IMR-90 (cell line): Measurements from ENCODE around the gene AFAP1L2. TPM values are rescaled to one million over a fixed set of nuclear protein-coding genes. Genes with fewer than 3 reads are reported as not detected.

ENCODE experiments used
- ATAC-seq: fragments of 200-7000 bp; cut with Tn5 transposase; 2 replicates; pipeline ENCODE4 v1.9.1; 2020; ENCODE audit warnings: low read depth, mild to moderate bottlenecking, moderate library complexity
- BruUV-seq: library from RNA; stranded (reverse); fragments of 400-500 nt; replicated peaks from 2 replicates; lab custom pipeline; 2021; lab: Mats Ljungman, UMichigan
- CTCF ChIA-PET: fragments of 300-600 bp; formaldehyde crosslinking; extraction: SDS; loops from one replicate; lab custom pipeline; 2021; ENCODE audit warnings: antibody characterized with exemption; lab: Yijun Ruan, JAX
- POLR2A ChIA-PET: fragments of 300-600 bp; sonication (Branson Sonifier 250); formaldehyde crosslinking; loops from one replicate; lab custom pipeline; 2022; ENCODE audit warnings: antibody characterized with exemption; ENCODE audit not compliant: unreplicated experiment; lab: Charles Lee
- DNase-seq: peaks from one replicate; pipeline ENCODE4 v3.0.0; 2013
- H2AFZ ChIP-seq: replicated peaks from 2 replicates; pipeline ENCODE3; 2013; ENCODE audit warnings: low read length, mild to moderate bottlenecking; ENCODE audit not compliant: poor library complexity
- H2AK5ac ChIP-seq: 2 replicates; pipeline ENCODE4 v1.6.1; 2013; ENCODE audit warnings: low read depth, low read length, inconsistent platforms
- H2AK9ac ChIP-seq: replicated peaks from 2 replicates; pipeline ENCODE3; 2013; ENCODE audit warnings: mild to moderate bottlenecking, low read depth, low read length, moderate library complexity; ENCODE audit not compliant: poor library complexity
- H2BK120ac ChIP-seq: 2 replicates; pipeline ENCODE4 v1.6.1; 2013; ENCODE audit warnings: low read depth, low read length, inconsistent platforms
- H2BK15ac ChIP-seq: 3 replicates; pipeline ENCODE4 v1.6.1; 2013; ENCODE audit warnings: low read depth, low read length, inconsistent platforms
- H2BK20ac ChIP-seq: 2 replicates; pipeline ENCODE4 v1.6.1; 2013; ENCODE audit warnings: low read depth, mild to moderate bottlenecking, inconsistent platforms, low read length, moderate library complexity
- H2BK5ac ChIP-seq: 2 replicates; pipeline ENCODE4 v1.6.1; 2013; ENCODE audit warnings: mild to moderate bottlenecking, low read depth, low read length, inconsistent platforms; ENCODE audit not compliant: poor library complexity, severe bottlenecking
- H3K14ac ChIP-seq: replicated peaks from 2 replicates; pipeline ENCODE4 v1.6.1; 2013; ENCODE audit warnings: low read depth, low read length, inconsistent platforms
- H3K18ac ChIP-seq: 2 replicates; pipeline ENCODE4 v1.6.1; 2013; ENCODE audit warnings: low read depth, low read length, control low read depth
- H3K23ac ChIP-seq: 2 replicates; pipeline ENCODE4 v1.6.1; 2013; ENCODE audit warnings: low read depth, low read length, inconsistent platforms
- H3K27ac ChIP-seq: 2 replicates; pipeline ENCODE4 v1.5.1; 2013; ENCODE audit warnings: mild to moderate bottlenecking, control low read depth, low read length; ENCODE audit not compliant: insufficient read depth
- H3K27me3 ChIP-seq: 2 replicates; pipeline ENCODE4 v1.6.1; 2013; ENCODE audit warnings: low read length; ENCODE audit not compliant: control insufficient read depth, insufficient read depth
- H3K36me3 ChIP-seq: 2 replicates; pipeline ENCODE4 v1.6.1; 2013; ENCODE audit warnings: low read length, mixed read lengths; ENCODE audit not compliant: control insufficient read depth, insufficient read depth
- H3K4ac ChIP-seq: 2 replicates; pipeline ENCODE4 v1.6.1; 2013; ENCODE audit warnings: low read depth, low read length, inconsistent platforms
- H3K4me1 ChIP-seq: 2 replicates; pipeline ENCODE4 v1.6.1; 2013; ENCODE audit warnings: low read length, mixed read lengths; ENCODE audit not compliant: control insufficient read depth, insufficient read depth
- H3K4me2 ChIP-seq: 2 replicates; pipeline ENCODE4 v1.6.1; 2013; ENCODE audit warnings: low read depth, mild to moderate bottlenecking, control low read depth, low read length, moderate library complexity
- H3K4me3 ChIP-seq: 2 replicates; pipeline ENCODE4 v1.5.1; 2013; ENCODE audit warnings: low read depth, mild to moderate bottlenecking, control low read depth, low read length, moderate library complexity; ENCODE audit not compliant: insufficient read depth
- H3K56ac ChIP-seq: 2 replicates; pipeline ENCODE4 v1.6.1; 2013; ENCODE audit warnings: low read length, inconsistent platforms; ENCODE audit not compliant: insufficient read depth; ENCODE audit errors: extremely low read depth
- H3K79me1 ChIP-seq, 2 experiments: 2 replicates each; pipeline ENCODE4 v1.6.1; 2013; ENCODE audit warnings: low read length in 2 of 2, inconsistent platforms in 1 of 2, low read depth in 1 of 2
- H3K9ac ChIP-seq: 2 replicates; pipeline ENCODE4 v1.6.1; 2013; ENCODE audit warnings: low read depth, low read length, control low read depth
- H3K9me1 ChIP-seq: 2 replicates; pipeline ENCODE4 v1.6.1; 2013; ENCODE audit warnings: low read length, inconsistent platforms; ENCODE audit not compliant: insufficient read depth
- H3K9me3 ChIP-seq: 2 replicates; pipeline ENCODE4 v1.6.1; 2013; ENCODE audit warnings: low read length; ENCODE audit not compliant: control insufficient read depth, insufficient read depth
- H4K20me1 ChIP-seq: 2 replicates; pipeline ENCODE4 v1.6.1; 2013; ENCODE audit warnings: low read length, inconsistent platforms; ENCODE audit not compliant: insufficient read depth
- H4K5ac ChIP-seq: 2 replicates; pipeline ENCODE4 v1.6.1; 2013; ENCODE audit warnings: mild to moderate bottlenecking, low read depth, low read length, control low read depth
- H4K8ac ChIP-seq, 2 experiments: 2 replicates each; pipeline ENCODE4 v1.6.1; 2013; ENCODE audit warnings: low read depth in 2 of 2, low read length in 2 of 2, control low read depth in 1 of 2, inconsistent platforms in 1 of 2
- H4K91ac ChIP-seq: 2 replicates; pipeline ENCODE4 v1.6.1; 2013; ENCODE audit warnings: low read depth, low read length, inconsistent platforms; ENCODE audit not compliant: insufficient read depth
- BHLHE40 ChIP-seq: fragments of 150-350 bp; IDR thresholded peaks from 2 replicates; pipeline ENCODE4 v1.6.1; 2016; ENCODE audit warnings: mild to moderate bottlenecking, low read depth, low read length
- CEBPB ChIP-seq: IDR thresholded peaks from 2 replicates; pipeline ENCODE4 v1.6.1; 2012; ENCODE audit warnings: low read depth, low read length, improper control_type of control experiment
- CHD1 ChIP-seq: IDR thresholded peaks from 2 replicates; pipeline ENCODE4 v1.6.1; 2012; ENCODE audit warnings: low read depth, low read length, improper control_type of control experiment
- FOS ChIP-seq: fragments of 150-350 bp; IDR thresholded peaks from 2 replicates; pipeline ENCODE4 v1.6.1; 2016; ENCODE audit warnings: low read depth, low read length
- MAFK ChIP-seq: IDR thresholded peaks from 2 replicates; pipeline ENCODE4 v1.6.1; 2012; ENCODE audit warnings: low read depth, low read length, improper control_type of control experiment
- MAZ ChIP-seq: IDR thresholded peaks from 2 replicates; pipeline ENCODE4 v1.6.1; 2012; ENCODE audit warnings: low read depth, mild to moderate bottlenecking, low read length, improper control_type of control experiment, moderate library complexity, borderline replicate concordance
- MXI1 ChIP-seq: IDR thresholded peaks from 2 replicates; pipeline ENCODE4 v1.6.1; 2012; ENCODE audit warnings: low read depth, mild to moderate bottlenecking, low read length, moderate library complexity, borderline replicate concordance
- POLR2A ChIP-seq: IDR thresholded peaks from 2 replicates; pipeline ENCODE4 v1.6.1; 2012; ENCODE audit warnings: mild to moderate bottlenecking, low read depth, low read length
- RFX5 ChIP-seq: IDR thresholded peaks from 2 replicates; pipeline ENCODE4 v1.8.0; 2012; ENCODE audit warnings: low read depth, mild to moderate bottlenecking, low read length, moderate library complexity
- SMC3 ChIP-seq: fragments of 150-350 bp; IDR thresholded peaks from 2 replicates; pipeline ENCODE4 v1.6.1; 2016; ENCODE audit warnings: low read depth, mild to moderate bottlenecking, antibody characterized with exemption, low read length, moderate library complexity
- WGBS, 2 experiments: methylation state at CpG; one replicate each; pipeline versions ENCODE4 v1.1.5 to v1.1.7; 2013; ENCODE audit warnings: missing lambda C conversion rate in 2 of 2; ENCODE audit not compliant: insufficient read length in 1 of 2; ENCODE audit errors: extremely low coverage in 2 of 2; 5-methylcytosine and 5-hydroxymethylcytosine counted together
- dilution Hi-C: fragments of 300-500 bp; cut with HindIII; formaldehyde crosslinking; loops from one replicate; pipeline ENCODE4 v1.14.3; 2018; ENCODE audit warnings: low sequenced_read_pairs; ENCODE audit not compliant: unreplicated experiment
- in situ Hi-C: fragments of 300-500 bp; cut with MboI; formaldehyde crosslinking; loops from 3 replicates; pipeline ENCODE4 v1.14.3; 2019; ENCODE audit warnings: low sequenced_read_pairs, inconsistent platforms, mixed read lengths
- intact Hi-C: fragments of 100-400 bp; cut with micrococcal nuclease; formaldehyde crosslinking; loops from 2 replicates; pipeline ENCODE4 v1.10.0; 2022
- polyA plus RNA-seq, 3 experiments: library from polyadenylated mRNA; depleted of rRNA; stranded (reverse); fragments of >200 nt; gene quantifications; 2 replicates each; pipeline ENCODE4 v1.2.3, GENCODE V29; 2012; ENCODE audit warnings: low replicate concordance in 1 of 3
- total RNA-seq: library from RNA; depleted of rRNA; stranded (reverse); fragments of >200 nt; gene quantifications from 2 replicates; pipeline ENCODE4 v1.2.3, GENCODE V29; 2012
- TF ChIP-seq, protein P1 (sequence below): fragments of 150-350 bp; IDR thresholded peaks from 2 replicates; pipeline ENCODE4 v1.6.1; 2016; ENCODE audit warnings: low read depth, mild to moderate bottlenecking, low read length, moderate library complexity, borderline replicate concordance
- TF ChIP-seq, protein P2 (sequence below): conservative IDR thresholded peaks from 2 replicates; pipeline ENCODE4 v1.5.1; 2012; ENCODE audit warnings: mild to moderate bottlenecking, low read depth, low read length, improper control_type of control experiment
- TF ChIP-seq, protein P3 (sequence below): fragments of 150-350 bp; IDR thresholded peaks from 2 replicates; pipeline ENCODE4 v1.6.1; 2017; ENCODE audit warnings: mild to moderate bottlenecking, antibody characterized with exemption, low read length, low read depth

AFAP1L2 gene
- total and polyA plus RNA-seq, 2 of the 4 experiments (the other 2 are of a cell fraction): under 0.01 to 0.10 TPM

GRCh38 chr10:114403541-114404161, 651 bp downstream of the AFAP1L2 start:
- H3K4me3 ChIP-seq: no peak overlapping the region
- no peaks in the 10 kb centered on the region for H3K9me1 ChIP-seq
- no peaks in the 10 kb centered on the region for H3K36me3 ChIP-seq
- DNase-seq: no peak
- no peaks in the 10 kb centered on the region for H4K20me1 ChIP-seq
- H2AFZ ChIP-seq: peak overlapping the region; percentile 47
- H2BK120ac ChIP-seq: no peak overlapping the region
- intact Hi-C loops: no loop called here
- H3K9me3 ChIP-seq: no peaks in the 10 kb centered on the region
- H2AK9ac ChIP-seq: no peak overlapping the region
- H4K91ac ChIP-seq: no peak overlapping the region
- H3K27ac ChIP-seq: no peak overlapping the region
- no peak overlapping the region for H4K5ac ChIP-seq
- peak overlapping the region; percentile 15; the same call in 1 of the 2 replicates for H3K4me2 ChIP-seq
- no peaks in the 10 kb centered on the region for H3K4me1 ChIP-seq
- POLR2A ChIA-PET: no interaction called here
- H3K79me1 ChIP-seq: no peaks in the 10 kb centered on the region
- no peak overlapping the region for H3K9ac ChIP-seq
- dilution Hi-C loops: no loop called here
- in situ Hi-C loops: no loop called here
- 0% methylated on average over 7 of the region's 44 CpGs; no CpG with 5 or more reads in 1 of the 2 experiments for WGBS, 2 experiments
- peaks cover 51% of the 10 kb centered on the region for H3K27me3 ChIP-seq
- no peak overlapping the region for H3K56ac ChIP-seq
- no peak overlapping the region for H3K18ac ChIP-seq
- H2AK5ac ChIP-seq: no peak overlapping the region
- no peak overlapping the region for H3K23ac ChIP-seq
- H3K4ac ChIP-seq: no peak overlapping the region
- H2BK20ac ChIP-seq: no peak overlapping the region
- no peak overlapping the region for H2BK15ac ChIP-seq
- H2BK5ac ChIP-seq: no peak overlapping the region
- CTCF ChIA-PET: no interaction called here
- TF ChIP-seq CEBPB: no peak
- no peak for TF ChIP-seq FOS
- TF ChIP-seq, protein P1, sequence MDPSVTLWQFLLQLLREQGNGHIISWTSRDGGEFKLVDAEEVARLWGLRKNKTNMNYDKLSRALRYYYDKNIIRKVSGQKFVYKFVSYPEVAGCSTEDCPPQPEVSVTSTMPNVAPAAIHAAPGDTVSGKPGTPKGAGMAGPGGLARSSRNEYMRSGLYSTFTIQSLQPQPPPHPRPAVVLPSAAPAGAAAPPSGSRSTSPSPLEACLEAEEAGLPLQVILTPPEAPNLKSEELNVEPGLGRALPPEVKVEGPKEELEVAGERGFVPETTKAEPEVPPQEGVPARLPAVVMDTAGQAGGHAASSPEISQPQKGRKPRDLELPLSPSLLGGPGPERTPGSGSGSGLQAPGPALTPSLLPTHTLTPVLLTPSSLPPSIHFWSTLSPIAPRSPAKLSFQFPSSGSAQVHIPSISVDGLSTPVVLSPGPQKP: no peak
- no peak for TF ChIP-seq RFX5
- TF ChIP-seq, protein P2, sequence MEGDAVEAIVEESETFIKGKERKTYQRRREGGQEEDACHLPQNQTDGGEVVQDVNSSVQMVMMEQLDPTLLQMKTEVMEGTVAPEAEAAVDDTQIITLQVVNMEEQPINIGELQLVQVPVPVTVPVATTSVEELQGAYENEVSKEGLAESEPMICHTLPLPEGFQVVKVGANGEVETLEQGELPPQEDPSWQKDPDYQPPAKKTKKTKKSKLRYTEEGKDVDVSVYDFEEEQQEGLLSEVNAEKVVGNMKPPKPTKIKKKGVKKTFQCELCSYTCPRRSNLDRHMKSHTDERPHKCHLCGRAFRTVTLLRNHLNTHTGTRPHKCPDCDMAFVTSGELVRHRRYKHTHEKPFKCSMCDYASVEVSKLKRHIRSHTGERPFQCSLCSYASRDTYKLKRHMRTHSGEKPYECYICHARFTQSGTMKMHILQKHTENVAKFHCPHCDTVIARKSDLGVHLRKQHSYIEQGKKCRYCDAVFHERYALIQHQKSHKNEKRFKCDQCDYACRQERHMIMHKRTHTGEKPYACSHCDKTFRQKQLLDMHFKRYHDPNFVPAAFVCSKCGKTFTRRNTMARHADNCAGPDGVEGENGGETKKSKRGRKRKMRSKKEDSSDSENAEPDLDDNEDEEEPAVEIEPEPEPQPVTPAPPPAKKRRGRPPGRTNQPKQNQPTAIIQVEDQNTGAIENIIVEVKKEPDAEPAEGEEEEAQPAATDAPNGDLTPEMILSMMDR: no peak
- no peak for TF ChIP-seq MAFK
- TF ChIP-seq, protein P3, sequence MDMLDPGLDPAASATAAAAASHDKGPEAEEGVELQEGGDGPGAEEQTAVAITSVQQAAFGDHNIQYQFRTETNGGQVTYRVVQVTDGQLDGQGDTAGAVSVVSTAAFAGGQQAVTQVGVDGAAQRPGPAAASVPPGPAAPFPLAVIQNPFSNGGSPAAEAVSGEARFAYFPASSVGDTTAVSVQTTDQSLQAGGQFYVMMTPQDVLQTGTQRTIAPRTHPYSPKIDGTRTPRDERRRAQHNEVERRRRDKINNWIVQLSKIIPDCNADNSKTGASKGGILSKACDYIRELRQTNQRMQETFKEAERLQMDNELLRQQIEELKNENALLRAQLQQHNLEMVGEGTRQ: no peak
- TF ChIP-seq SMC3: no peak
- no peak for TF ChIP-seq POLR2A
- TF ChIP-seq BHLHE40: no peak
- no peak for TF ChIP-seq MXI1
- no peak for TF ChIP-seq CHD1
- TF ChIP-seq MAZ: no peak
- no TSS peak for BruUV-seq
- H3K14ac ChIP-seq: no peak overlapping the region
- no peak for ATAC-seq
- H4K8ac ChIP-seq: no peak overlapping the region
